Islet of Langerhans (tissue), 1 donor: ENCODE data around the gene SPATS2.
"Not testable (repeated sequence)": the region's sequence is repeated elsewhere in the genome, so short reads cannot be mapped to it uniquely, and the experiment has no call there.

Experiments used
- FAIRE-seq: peaks from one replicate; lab custom pipeline; 2011; peaks lifted over from hg19 to GRCh38; lab: Jason Lieb, UNC

SPATS2 gene

GRCh38 chr12:49521389-49521788 lies 154.1 kb downstream of the SPATS2 start:
- no peak for FAIRE-seq

GRCh38 chr12:49524660-49525324 lies 157.5 kb downstream of the SPATS2 start:
- no peak for FAIRE-seq

- FAIRE-seq, result no peak
These were observed 158.7 kb downstream of the SPATS2 start for GRCh38 chr12:49525942-49526341.

GRCh38 chr12:49527361-49528130 lies 160.3 kb downstream of the SPATS2 start:
- no peak for FAIRE-seq

- no peak for FAIRE-seq
These were observed 162.2 kb downstream of the SPATS2 start for GRCh38 chr12:49529414-49529813.

GRCh38 chr12:49531745-49532144 lies 164.5 kb downstream of the SPATS2 start:
- no peak for FAIRE-seq

- FAIRE-seq, result no peak
These were observed 166.1 kb downstream of the SPATS2 start for GRCh38 chr12:49533331-49533730.

GRCh38 chr12:49534122-49534521 lies 166.9 kb downstream of the SPATS2 start:
- not testable (repeated sequence) for FAIRE-seq

- FAIRE-seq, result no peak
These were observed 167.5 kb downstream of the SPATS2 start for GRCh38 chr12:49534731-49535278.

GRCh38 chr12:49535921-49536525 lies 168.8 kb downstream of the SPATS2 start:
- no peak for FAIRE-seq

- FAIRE-seq, result no peak
These were observed 169.3 kb downstream of the SPATS2 start for GRCh38 chr12:49536526-49537071.

GRCh38 chr12:49537231-49537751 lies 170.0 kb downstream of the SPATS2 start:
- FAIRE-seq, result no peak

- no peak for FAIRE-seq
These were observed 170.7 kb downstream of the SPATS2 start for GRCh38 chr12:49537752-49538509.

GRCh38 chr12:49538510-49539403 lies 171.5 kb downstream of the SPATS2 start, which contains the start of gene KCNH3:
KCNH3 (plus strand) TSS chr12:49539030; CDS start chr12:49539417, 387 bp downstream.
- FAIRE-seq, result no peak

GRCh38 chr12:49539406-49540228 lies 172.4 kb downstream of the SPATS2 start:
- no peak for FAIRE-seq

GRCh38 chr12:49540229-49541139 lies 173.2 kb downstream of the SPATS2 start:
- FAIRE-seq, result no peak

GRCh38 chr12:49541140-49541861 lies 174.0 kb downstream of the SPATS2 start:
- FAIRE-seq, result no peak
